GM23248 (cell line): ENCODE measurements around the gene TICAM2. TPM values are rescaled to one million over a fixed set of nuclear protein-coding genes. Genes with fewer than 3 reads are reported as not detected.

Source experiments
- DNase-seq: peaks from one replicate; pipeline ENCODE4 v3.0.0-alpha.2; 2015
- H2AFZ ChIP-seq: fragments of 200-600 bp; sonication (generic); 2 replicates; pipeline ENCODE4 v1.6.1; 2016; ENCODE audit warnings: antibody characterized with exemption
- H3F3A ChIP-seq: fragments of 200-600 bp; sonication (generic); 2 replicates; pipeline ENCODE4 v1.6.1; 2016; ENCODE audit warnings: mild to moderate bottlenecking, antibody characterized with exemption, mixed run types; ENCODE audit not compliant: insufficient read depth
- H3K27ac ChIP-seq: fragments of 200-600 bp; sonication (generic); 2 replicates; pipeline ENCODE4 v1.5.1; 2016; ENCODE audit warnings: mild to moderate bottlenecking
- H3K27me3 ChIP-seq: fragments of 200-600 bp; sonication (generic); replicated peaks from 2 replicates; pipeline ENCODE4 v1.6.1; 2016; ENCODE audit warnings: mild to moderate bottlenecking; ENCODE audit not compliant: insufficient read depth
- H3K36me3 ChIP-seq: fragments of 200-600 bp; sonication (generic); 2 replicates; pipeline ENCODE4 v1.6.1; 2016; ENCODE audit warnings: low read depth, mild to moderate bottlenecking
- H3K4me1 ChIP-seq: fragments of 200-600 bp; sonication (generic); 2 replicates; pipeline ENCODE4 v1.6.1; 2016; ENCODE audit warnings: mild to moderate bottlenecking; ENCODE audit not compliant: insufficient read depth
- H3K4me2 ChIP-seq: fragments of 200-600 bp; sonication (generic); one replicate; pipeline ENCODE4 v1.6.1; 2016; ENCODE audit warnings: mild to moderate bottlenecking; ENCODE audit not compliant: unreplicated experiment
- H3K4me3 ChIP-seq: fragments of 200-600 bp; sonication (generic); 2 replicates; pipeline ENCODE4 v1.5.1; 2016; ENCODE audit warnings: mild to moderate bottlenecking
- H3K79me2 ChIP-seq: fragments of 200-600 bp; sonication (generic); 2 replicates; pipeline ENCODE4 v1.6.1; 2016; ENCODE audit warnings: mild to moderate bottlenecking; ENCODE audit not compliant: insufficient read depth
- H3K9ac ChIP-seq: fragments of 200-600 bp; sonication (generic); 2 replicates; pipeline ENCODE4 v1.6.1; 2016; ENCODE audit warnings: mild to moderate bottlenecking
- H3K9me2 ChIP-seq: fragments of 200-600 bp; sonication (generic); 2 replicates; pipeline ENCODE4 v1.6.1; 2016; ENCODE audit warnings: mixed run types, mild to moderate bottlenecking, moderate library complexity; ENCODE audit not compliant: insufficient read depth
- H3K9me3 ChIP-seq: fragments of 200-600 bp; sonication (generic); one replicate; pipeline ENCODE4 v1.6.1; 2017; ENCODE audit warnings: low read depth
- H4K20me1 ChIP-seq: fragments of 200-600 bp; sonication (generic); 2 replicates; pipeline ENCODE4 v1.6.0; 2016; ENCODE audit not compliant: insufficient read depth
- EZH2 ChIP-seq: fragments of 200-600 bp; sonication (generic); IDR thresholded peaks from 2 replicates; pipeline ENCODE4 v1.6.1; 2018; ENCODE audit warnings: antibody characterized with exemption, mild to moderate bottlenecking; ENCODE audit not compliant: insufficient read depth, poor library complexity, severe bottlenecking
- EZH2phosphoT487 ChIP-seq: fragments of 200-600 bp; sonication (generic); IDR thresholded peaks from 2 replicates; pipeline ENCODE4 v1.6.1; 2018; ENCODE audit warnings: antibody characterized with exemption, moderate library complexity, mild to moderate bottlenecking, low read depth; ENCODE audit not compliant: insufficient read depth
- WGBS, 2 experiments: methylation state at CpG; one replicate each; pipeline ENCODE4 v1.1.6; 2015 to 2017; ENCODE audit warnings: low lambda C conversion rate in 2 of 2, low coverage in 1 of 2; ENCODE audit errors: missing lambda C conversion rate in 2 of 2; 5-methylcytosine and 5-hydroxymethylcytosine counted together
- in situ Hi-C: fragments of 300-500 bp; cut with MboI; formaldehyde crosslinking; loops from 2 replicates; pipeline ENCODE4 v1.15.0; 2020
- polyA plus RNA-seq: library from polyadenylated mRNA; unstranded; fragments of >200 nt; fragmentation: Nextera tagmentation; extraction: Ambion mirVana; gene quantifications from 2 replicates; pipeline ENCODE4 v1.2.1, GENCODE V29; 2016
- total RNA-seq: library from RNA; depleted of rRNA; stranded (reverse); fragments of >200 nt; shearing (Covaris generic); gene quantifications from 2 replicates; pipeline ENCODE4 v1.2.3, GENCODE V29; 2014

The TICAM2 gene
- total and polyA plus RNA-seq, 2 experiments from 2014 or later: 1.9 to 11.3 TPM

GRCh38 chr5:115557667-115558387 lies 44.5 kb downstream of the TICAM2 start:
- Histone ChIP-seq H3K9ac (no peak overlapping the region), H3K36me3 (no peaks in the 10 kb centered on the region), H3K27ac (no peak overlapping the region), H2AFZ (peak overlapping the region; percentile 25; the same call in 1 of the 2 replicates), H3F3A (no peaks in the 10 kb centered on the region; the same call in 1 of the 2 replicates), H3K27me3 (no peaks in the 10 kb centered on the region), H3K79me2 (no peaks in the 10 kb centered on the region), H4K20me1 (no peaks in the 10 kb centered on the region), H3K9me3 (no peaks in the 10 kb centered on the region), H3K4me3 (no peak overlapping the region), H3K9me2 (no peaks in the 10 kb centered on the region), H3K4me1 (peaks cover 17% of the 10 kb centered on the region), H3K4me2 (no peak overlapping the region)
- DNase-seq: peak; percentile 13
- 68 to 74% methylated on average over 3 of the region's 3 CpGs for WGBS, 2 experiments
- TF ChIP-seq EZH2phosphoT487 (no peak), EZH2 (no peak)
- in situ Hi-C loops: no loop called here

- Histone ChIP-seq H3K4me2 (no peak overlapping the region), H3K4me3 (no peak overlapping the region), H3K79me2 (no peaks in the 10 kb centered on the region), H2AFZ (no peak overlapping the region), H3K9me2 (no peaks in the 10 kb centered on the region), H3K36me3 (no peaks in the 10 kb centered on the region), H3K4me1 (peaks cover 20% of the 10 kb centered on the region), H4K20me1 (no peaks in the 10 kb centered on the region), H3K27me3 (no peaks in the 10 kb centered on the region), H3K27ac (no peak overlapping the region), H3F3A (no peaks in the 10 kb centered on the region; the same call in 1 of the 2 replicates), H3K9ac (no peak overlapping the region), H3K9me3 (no peaks in the 10 kb centered on the region)
- TF ChIP-seq EZH2phosphoT487: no peak
- no peak for TF ChIP-seq EZH2
- in situ Hi-C loops: no loop called here
- WGBS, 2 experiments: 94% methylated on average over 2 of the region's 2 CpGs
- no peak for DNase-seq
These were observed 46.0 kb downstream of the TICAM2 start for GRCh38 chr5:115556276-115556675.

GRCh38 chr5:115555084-115555633 lies 47.1 kb downstream of the TICAM2 start:
- Histone ChIP-seq H3K27me3 (no peaks in the 10 kb centered on the region), H3K4me3 (no peak overlapping the region), H3K36me3 (no peaks in the 10 kb centered on the region), H3K9me3 (no peaks in the 10 kb centered on the region), H3K9ac (no peak overlapping the region), H3F3A (no peaks in the 10 kb centered on the region; the same call in 1 of the 2 replicates), H2AFZ (no peak overlapping the region), H4K20me1 (no peaks in the 10 kb centered on the region), H3K4me2 (no peak overlapping the region), H3K79me2 (no peaks in the 10 kb centered on the region), H3K9me2 (no peaks in the 10 kb centered on the region), H3K27ac (no peak overlapping the region), H3K4me1 (peaks cover 22% of the 10 kb centered on the region)
- in situ Hi-C loops: no loop called here
- TF ChIP-seq EZH2 (no peak), EZH2phosphoT487 (no peak)
- WGBS, 2 experiments: 90 to 93% methylated on average over 4 of the region's 4 CpGs
- no peak for DNase-seq

GRCh38 chr5:115553082-115553481 lies 49.2 kb downstream of the TICAM2 start:
- Histone ChIP-seq H3K9ac (no peak overlapping the region), H3K9me2 (no peaks in the 10 kb centered on the region), H3K27ac (no peak overlapping the region), H3K4me2 (no peak overlapping the region), H3K36me3 (no peaks in the 10 kb centered on the region), H3K9me3 (no peaks in the 10 kb centered on the region), H4K20me1 (no peaks in the 10 kb centered on the region), H2AFZ (no peak overlapping the region), H3K27me3 (no peaks in the 10 kb centered on the region), H3K79me2 (no peaks in the 10 kb centered on the region), H3K4me1 (peaks cover 7% of the 10 kb centered on the region; the same call in 1 of the 2 replicates), H3F3A (no peaks in the 10 kb centered on the region), H3K4me3 (no peak overlapping the region)
- in situ Hi-C loops: no loop called here
- TF ChIP-seq EZH2phosphoT487 (no peak), EZH2 (no peak)
- DNase-seq: peak; percentile 66
- whole genome bisulfite sequencing, 2 experiments: 56 to 60% methylated on average over 4 of the region's 4 CpGs
